K562 (cell line): ENCODE data around the gene ANKRD13C. TPM values are rescaled to one million over a fixed set of nuclear protein-coding genes. Genes with fewer than 3 reads are reported as not detected.

Experiments used
- ATAC-seq: fragments of 200-7000 bp; cut with Tn5 transposase; 3 replicates; pipeline ENCODE4 v1.9.1; 2020; ENCODE audit warnings: moderate library complexity
- BruUV-seq: library from RNA; stranded (reverse); fragments of 400-500 nt; replicated peaks from 2 replicates; lab custom pipeline; 2021; lab: Mats Ljungman, UMichigan
- CTCF ChIA-PET: fragments of 300-600 bp; formaldehyde crosslinking; extraction: SDS; loops from one replicate; lab custom pipeline; 2021; ENCODE audit warnings: low intra/inter-chr PET ratio; lab: Yijun Ruan, JAX
- POLR2A ChIA-PET: fragments of 300-600, 350-650 bp; sonication (Branson Sonifier 250); formaldehyde crosslinking; extraction: SDS; loops from one replicate; lab custom pipeline; 2021; ENCODE audit warnings: antibody characterized with exemption, inconsistent platforms; lab: Yijun Ruan, JAX
- DNase-seq, 4 experiments: peaks; one replicate each; pipeline versions ENCODE4 v3.0.0 to v3.0.0-alpha.2; 2011 to 2018; ENCODE audit warnings: low spot score in 3 of 4, mixed read lengths in 3 of 4; ENCODE audit errors: extremely low read depth in 1 of 4
- FAIRE-seq: peaks from 2 replicates; lab custom pipeline; 2011; peaks lifted over from hg19 to GRCh38; lab: Jason Lieb, UNC
- H2AFZ ChIP-seq: 2 replicates; pipeline ENCODE4 v1.6.0; 2011; ENCODE audit warnings: low read depth, low read length, control low read depth, inconsistent platforms
- H3K27ac ChIP-seq: fragments of 200-600 bp; 3 replicates; pipeline ENCODE4 v1.8.0; 2011; ENCODE audit warnings: low read depth, mild to moderate bottlenecking, control low read depth, inconsistent platforms, low read length, moderate library complexity, mixed read lengths; ENCODE audit errors: extremely low read depth
- H3K27me3 ChIP-seq, 2 experiments: fragments of 300-600 bp in 1 of 2; 2 replicates in 1 of 2; 3 replicates in 1 of 2; pipeline versions ENCODE4 v1.6.0 to v1.8.0; 2011; ENCODE audit warnings: inconsistent platforms in 2 of 2, low read length in 2 of 2, mild to moderate bottlenecking in 1 of 2, mixed read lengths in 1 of 2, moderate library complexity in 1 of 2; ENCODE audit not compliant: control insufficient read depth in 2 of 2, insufficient read depth in 2 of 2
- H3K36me3 ChIP-seq: fragments of 300-600 bp; 3 replicates; pipeline ENCODE4 v1.8.0; 2011; ENCODE audit warnings: mild to moderate bottlenecking, low read length, inconsistent platforms; ENCODE audit not compliant: control insufficient read depth, insufficient read depth
- H3K4me1 ChIP-seq, 2 experiments: fragments of 200-600 bp in 1 of 2; replicated peaks in 1 of 2; 2 replicates in 1 of 2; 3 replicates in 1 of 2; pipeline versions ENCODE4 v1.5.1 to v1.8.0; 2011; ENCODE audit warnings: inconsistent platforms in 2 of 2, low read length in 2 of 2, mild to moderate bottlenecking in 1 of 2, mixed read lengths in 1 of 2, moderate library complexity in 1 of 2; ENCODE audit not compliant: control insufficient read depth in 2 of 2, insufficient read depth in 2 of 2
- H3K4me2 ChIP-seq: 2 replicates; pipeline ENCODE4 v1.6.1; 2011; ENCODE audit warnings: low read length, control low read depth, inconsistent platforms, mixed read lengths; ENCODE audit not compliant: insufficient read depth
- H3K4me3 ChIP-seq: fragments of 200-600 bp; sonication (generic), shearing (Covaris generic); 2 replicates; pipeline ENCODE4 v1.5.1; 2016; ENCODE audit warnings: control low read depth, inconsistent platforms
- H3K79me2 ChIP-seq: fragments of 200-600 bp; 3 replicates; pipeline ENCODE4 v1.8.0; 2011; ENCODE audit warnings: low read length, inconsistent platforms; ENCODE audit not compliant: control insufficient read depth, insufficient read depth
- H3K9ac ChIP-seq, 2 experiments: 2 replicates each; pipeline versions ENCODE4 v1.6.0 to v1.6.1; 2011; ENCODE audit warnings: low read depth in 2 of 2, low read length in 2 of 2, control low read depth in 1 of 2, inconsistent platforms in 1 of 2, mild to moderate bottlenecking in 1 of 2, mixed read lengths in 1 of 2; ENCODE audit not compliant: insufficient read depth in 1 of 2
- H3K9me1 ChIP-seq: one replicate; pipeline ENCODE4 v1.6.0; 2011; ENCODE audit warnings: inconsistent platforms, mild to moderate bottlenecking, low read length, moderate library complexity; ENCODE audit not compliant: control insufficient read depth, insufficient read depth
- H3K9me3 ChIP-seq: replicated peaks from 2 replicates; pipeline ENCODE4 v1.5.1; 2011; ENCODE audit warnings: low read depth, low read length, inconsistent platforms; ENCODE audit not compliant: control insufficient read depth, insufficient read depth
- H4K20me1 ChIP-seq: replicated peaks from 2 replicates; pipeline ENCODE4 v1.6.1; 2011; ENCODE audit warnings: low read length, inconsistent platforms, mixed read lengths; ENCODE audit not compliant: control insufficient read depth, insufficient read depth
- CHD4 ChIP-seq: fragments of 200-600 bp; sonication (generic); IDR thresholded peaks from 3 replicates; pipeline ENCODE4 v1.6.1; 2012; ENCODE audit warnings: low read depth, mild to moderate bottlenecking, mixed read lengths, low read length, inconsistent platforms; ENCODE audit not compliant: insufficient read depth, insufficient replicate concordance, poor library complexity, severe bottlenecking
- DMBX1 ChIP-seq: fragments of 250-450 bp; sonication (Bioruptor Pico); IDR thresholded peaks from 2 replicates; pipeline ENCODE4 v1.8.0; 2022; ENCODE audit warnings: inconsistent platforms, mild to moderate bottlenecking, moderate library complexity, borderline replicate concordance
- HMG20A ChIP-seq: fragments of 450-650 bp; formaldehyde crosslinking; conservative IDR thresholded peaks from 2 replicates; pipeline ENCODE4 v1.4.0; 2020; ENCODE audit warnings: mild to moderate bottlenecking, mixed read lengths
- KHSRP ChIP-seq: fragments of 450-650 bp; IDR thresholded peaks from 2 replicates; pipeline ENCODE4 v1.6.1; 2017
- MAFG ChIP-seq: fragments of 450-650 bp; conservative IDR thresholded peaks from 2 replicates; pipeline ENCODE4 v1.6.1; 2016; ENCODE audit warnings: missing genetic modification characterization, missing compliant biosample characterization
- MBD2 ChIP-seq: sonication (generic); IDR thresholded peaks from 2 replicates; pipeline ENCODE4 v1.6.1; 2016; ENCODE audit warnings: low read depth, borderline replicate concordance
- MCM5 ChIP-seq: fragments of 450-650 bp; IDR thresholded peaks from 2 replicates; pipeline ENCODE4 v1.6.1; 2016; ENCODE audit warnings: low read depth
- NR2C2 ChIP-seq, 2 experiments: fragments of 200-800 bp in 1 of 2; sonication (Bioruptor generic) in 1 of 2; sonication (generic) in 1 of 2; formaldehyde crosslinking in 1 of 2; IDR thresholded peaks; 2 replicates each; pipeline versions ENCODE4 v1.6.1 to v1.8.0; 2016 to 2022; ENCODE audit warnings: mild to moderate bottlenecking in 1 of 2, missing compliant biosample characterization in 1 of 2, missing genetic modification characterization in 1 of 2, missing genetic modification reagents in 1 of 2
- SMARCA4 ChIP-seq: fragments of 450-650 bp; IDR thresholded peaks from 2 replicates; pipeline ENCODE4 v1.6.1; 2016
- ZNF175 ChIP-seq: fragments of 200-800 bp; sonication (Bioruptor generic); IDR thresholded peaks from 2 replicates; pipeline ENCODE4 v1.6.1; 2016; ENCODE audit warnings: low read depth, mild to moderate bottlenecking, missing genetic modification characterization, missing compliant biosample characterization
- ZNF695 ChIP-seq: fragments of 450-650 bp; formaldehyde crosslinking; IDR thresholded peaks from 2 replicates; pipeline ENCODE4 v1.4.0; 2020; ENCODE audit warnings: mild to moderate bottlenecking, moderate library complexity
- WGBS: fragments of 100-300 bp; shearing (Covaris generic); methylation state at CpG from one replicate; pipeline ENCODE4 v1.1.6; 2016; ENCODE audit warnings: low coverage, mixed read lengths; ENCODE audit not compliant: insufficient coverage; ENCODE audit errors: missing lambda C conversion rate; 5-methylcytosine and 5-hydroxymethylcytosine counted together
- in situ Hi-C: fragments of 300-500 bp; cut with MboI; formaldehyde crosslinking; loops from 4 replicates; pipeline ENCODE4 v1.15.0; 2018; ENCODE audit warnings: inconsistent platforms, mixed read lengths
- intact Hi-C: fragments of 100-400 bp; cut with micrococcal nuclease; formaldehyde crosslinking; loops from 2 replicates; pipeline ENCODE4 v1.14.2; 2022
- polyA plus RNA-seq, 8 experiments: library from polyadenylated mRNA; depleted of rRNA in 4 of 8; stranded (reverse) in 5 of 8; unstranded in 3 of 8; fragments of >200 nt; fragmentation: Nextera tagmentation in 2 of 8; fragmentation: Illumina TruSeq in 1 of 8; extraction: Ambion mirVana in 2 of 8; extraction: Trizol in 1 of 8; gene quantifications; 2 replicates each; pipeline versions ENCODE4 v1.2.1 to v1.2.3, GENCODE V29; 2011 to 2014; ENCODE audit warnings: inconsistent platforms in 1 of 8, missing spikeins in 1 of 8
- total RNA-seq, 7 experiments: library from RNA; depleted of rRNA in 6 of 7; stranded (reverse); fragments of >200 nt in 6 of 7; fragmentation: Illumina TruSeq in 2 of 7; extraction: Trizol in 2 of 7; gene quantifications; 2 replicates each; pipeline versions ENCODE4 v1.2.1 to v1.2.3, GENCODE V29; 2011 to 2021; ENCODE audit warnings: low replicate concordance in 1 of 7
- TF ChIP-seq, protein P1 (sequence below): fragments of 450-650 bp; formaldehyde crosslinking; IDR thresholded peaks from 2 replicates; pipeline ENCODE4 v1.4.0; 2020; ENCODE audit warnings: mild to moderate bottlenecking, moderate library complexity
- TF ChIP-seq, protein P2 (sequence below): sonication (generic); formaldehyde crosslinking; IDR thresholded peaks from 2 replicates; pipeline ENCODE4 v1.8.0; 2022; ENCODE audit warnings: missing genetic modification reagents, mild to moderate bottlenecking, moderate library complexity, borderline replicate concordance

The ANKRD13C gene
- total and polyA plus RNA-seq, 9 of the 15 experiments (the other 6 are each of a cell fraction or from before 2014, with no cell fraction given) = 3.4 to 22.8 (median 12.5) TPM

DNA sequence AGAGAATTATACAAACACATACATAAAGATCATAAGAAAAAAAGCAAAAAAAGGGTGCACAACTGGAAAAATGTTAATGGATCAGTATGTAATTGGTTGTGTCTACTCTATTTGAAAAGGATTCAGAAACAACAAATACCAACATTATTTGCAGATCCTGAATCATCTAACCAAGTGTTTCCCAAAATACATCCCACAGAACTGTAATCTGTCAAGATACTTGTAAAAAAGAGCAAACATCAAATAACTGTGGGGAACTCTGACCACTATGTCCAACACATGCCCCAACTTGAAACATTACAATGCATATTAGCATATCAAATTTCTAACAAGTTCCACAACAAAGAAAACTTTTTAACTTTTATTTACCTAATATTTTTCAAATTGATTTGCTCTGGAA lies 22.6 kb downstream of the ANKRD13C start:
- H3K9me3 ChIP-seq = no peaks in the 10 kb centered on the region
- FAIRE-seq (no peak), DNase-seq (no peak), ATAC-seq (no peak)
- no peak overlapping the region for H3K27ac ChIP-seq
- H2AFZ ChIP-seq = no peak overlapping the region
- H3K4me1 ChIP-seq = no peaks in the 10 kb centered on the region
- H3K4me3 ChIP-seq = no peak overlapping the region
- no TSS peak for BruUV-seq
- ChIA-PET POLR2A (no interaction called here), CTCF (no interaction called here)
- peaks cover 13% of the 10 kb centered on the region; the same call in 2 of the 3 replicates for H3K79me2 ChIP-seq
- intact Hi-C loops = no loop called here
- TF ChIP-seq SMARCA4 = no peak
- H3K27me3 ChIP-seq = no peaks in the 10 kb centered on the region
- no peaks in the 10 kb centered on the region for H4K20me1 ChIP-seq
- no peak overlapping the region for H3K4me2 ChIP-seq
- H3K9me1 ChIP-seq = no peaks in the 10 kb centered on the region
- no peak overlapping the region for H3K9ac ChIP-seq
- peaks cover 14% of the 10 kb centered on the region for H3K36me3 ChIP-seq
- in situ Hi-C loops = no loop called here

- H3K4me3 ChIP-seq = no peak overlapping the region
- WGBS = 88% methylated on average over 7 of the region's 7 CpGs
- DNase-seq = no peak
- in situ Hi-C loops (no loop called here), intact Hi-C loops (loop anchor here (10.0 kb wide), 1 partner anchor 157 kb away; no protein-coding TSS in a partner anchor)
- H3K9me1 ChIP-seq = no peaks in the 10 kb centered on the region
- no peak overlapping the region for H3K9ac ChIP-seq
- ChIA-PET POLR2A (no interaction called here), CTCF (no interaction called here)
- H3K4me1 ChIP-seq = no peaks in the 10 kb centered on the region
- BruUV-seq = no TSS peak
- H3K9me3 ChIP-seq = no peaks in the 10 kb centered on the region
- no peak overlapping the region for H3K27ac ChIP-seq
- H3K79me2 ChIP-seq = peaks cover 8% of the 10 kb centered on the region; the same call in 2 of the 3 replicates
- H3K36me3 ChIP-seq = peaks cover 20% of the 10 kb centered on the region; the same call in 2 of the 3 replicates
- H4K20me1 ChIP-seq = no peaks in the 10 kb centered on the region
- no peak for FAIRE-seq
- no peak overlapping the region for H2AFZ ChIP-seq
- no peak overlapping the region for H3K4me2 ChIP-seq
- H3K27me3 ChIP-seq = no peaks in the 10 kb centered on the region
- ATAC-seq = no peak
- no peak for TF ChIP-seq NR2C2 (CRISPR knock-in tag; IDR thresholded peaks at IDR 0.05)
- no peak for TF ChIP-seq NR2C2 (tag; IDR thresholded peaks at IDR 0.05)
- no peak for TF ChIP-seq DMBX1 (CRISPR knock-in tag)
- TF ChIP-seq HMG20A (CRISPR knock-in tag) = no peak
- no peak for TF ChIP-seq ZNF695
- no peak for TF ChIP-seq MBD2
- TF ChIP-seq, protein P1, sequence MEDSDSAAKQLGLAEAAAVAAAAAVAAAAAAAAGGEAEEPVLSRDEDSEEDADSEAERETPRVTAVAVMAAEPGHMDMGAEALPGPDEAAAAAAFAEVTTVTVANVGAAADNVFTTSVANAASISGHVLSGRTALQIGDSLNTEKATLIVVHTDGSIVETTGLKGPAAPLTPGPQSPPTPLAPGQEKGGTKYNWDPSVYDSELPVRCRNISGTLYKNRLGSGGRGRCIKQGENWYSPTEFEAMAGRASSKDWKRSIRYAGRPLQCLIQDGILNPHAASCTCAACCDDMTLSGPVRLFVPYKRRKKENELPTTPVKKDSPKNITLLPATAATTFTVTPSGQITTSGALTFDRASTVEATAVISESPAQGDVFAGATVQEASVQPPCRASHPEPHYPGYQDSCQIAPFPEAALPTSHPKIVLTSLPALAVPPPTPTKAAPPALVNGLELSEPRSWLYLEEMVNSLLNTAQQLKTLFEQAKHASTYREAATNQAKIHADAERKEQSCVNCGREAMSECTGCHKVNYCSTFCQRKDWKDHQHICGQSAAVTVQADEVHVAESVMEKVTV (CRISPR knock-in tag) = no peak
- no peak for TF ChIP-seq MAFG (tag)
- TF ChIP-seq, protein P2, sequence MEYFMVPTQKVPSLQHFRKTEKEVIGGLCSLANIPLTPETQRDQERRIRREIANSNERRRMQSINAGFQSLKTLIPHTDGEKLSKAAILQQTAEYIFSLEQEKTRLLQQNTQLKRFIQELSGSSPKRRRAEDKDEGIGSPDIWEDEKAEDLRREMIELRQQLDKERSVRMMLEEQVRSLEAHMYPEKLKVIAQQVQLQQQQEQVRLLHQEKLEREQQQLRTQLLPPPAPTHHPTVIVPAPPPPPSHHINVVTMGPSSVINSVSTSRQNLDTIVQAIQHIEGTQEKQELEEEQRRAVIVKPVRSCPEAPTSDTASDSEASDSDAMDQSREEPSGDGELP (CRISPR knock-in tag) = no peak
- TF ChIP-seq ZNF175 (CRISPR knock-in tag) = no peak
- no peak for TF ChIP-seq KHSRP
- no peak for TF ChIP-seq MCM5
- TF ChIP-seq CHD4 = no peak
Measured at GRCh38 chr1:70327306-70328076, 27.0 kb downstream of the ANKRD13C start.
